ENCODE results near the gene KIF18B. TPM values are rescaled to one million over a fixed set of nuclear protein-coding genes. Genes with fewer than 3 reads are reported as not detected.

The KIF18B gene
- total and polyA plus RNA-seq, 2 donors (not counting 3 experiments of a cell fraction or from before 2014, with no cell fraction given) = 24.5 to 50.3 TPM

- Histone ChIP-seq H3K79me2 (ENCODE audit: control insufficient read depth, insufficient read depth, low read length) (no peaks in the 10 kb centered on the region), H3K9me1 (replicated peaks; ENCODE audit: control insufficient read depth, extremely low read depth, insufficient read depth, low read length) (no peaks in the 10 kb centered on the region), H3K27me3 (ENCODE audit: control insufficient read depth in 2 of 2, insufficient read depth in 2 of 2, low read length in 2 of 2) (no peaks in the 10 kb centered on the region), H3K9ac (replicated peaks; ENCODE audit: extremely low read depth, insufficient read depth, low read length) (peak overlapping the region; percentile 36), H3K9me3 (replicated peaks; ENCODE audit: control insufficient read depth, insufficient read depth, low read length) (no peaks in the 10 kb centered on the region), H3K27ac (ENCODE audit: insufficient read depth, low read depth, low read length) (peak overlapping the region; percentile 84), H3K36me3 (ENCODE audit: control insufficient read depth in 2 of 2, extremely low read depth in 1 of 2, insufficient read depth in 2 of 2, low read length in 2 of 2) (no peaks in the 10 kb centered on the region), H3K4me2 (ENCODE audit: insufficient read depth, low read length) (peak overlapping the region; percentile 54), H4K20me1 (replicated peaks; ENCODE audit: control insufficient read depth, extremely low read depth, insufficient read depth, low read length) (no peaks in the 10 kb centered on the region), H3K4me3 (replicated peaks in 1 of 3; ENCODE audit: insufficient read depth in 1 of 3, low read depth in 1 of 3, low read length in 3 of 3) (no peak overlapping the region), H3K4me1 (ENCODE audit: control insufficient read depth, extremely low read depth, insufficient read depth, low read length) (peaks cover 35% of the 10 kb centered on the region), H2AFZ (ENCODE audit: low read depth, low read length) (peak overlapping the region; percentile 64)
- POLR2A ChIA-PET = no interaction called here
- peak; percentile 99 for FAIRE-seq
- TF ChIP-seq GATA2 (IDR thresholded peaks at IDR 0.05; ENCODE audit: insufficient read depth, insufficient read length, low read depth, low read length) (no peak), JUN (IDR thresholded peaks at IDR 0.05; ENCODE audit: borderline replicate concordance, insufficient read depth, insufficient read length, low read depth) (peak; percentile 94), FOS (IDR thresholded peaks at IDR 0.05; ENCODE audit: borderline replicate concordance, insufficient read depth, low read length) (peak; percentile 84), MAX (IDR thresholded peaks at IDR 0.05; ENCODE audit: insufficient read depth, insufficient read length) (no peak), POLR2AphosphoS5 (IDR thresholded peaks at IDR 0.05; ENCODE audit: insufficient read depth, low read depth, low read length) (peak; percentile 55), MYC (IDR thresholded peaks at IDR 0.05; ENCODE audit: low read depth, low read length) (no peak), EZH2 (IDR thresholded peaks at IDR 0.05; ENCODE audit: borderline replicate concordance, low read depth, low read length, severe bottlenecking) (no peak), POLR2A (IDR thresholded peaks at IDR 0.05; ENCODE audit: low read depth, low read length) (peak; percentile 30)
- TF ChIP-seq, protein P1, sequence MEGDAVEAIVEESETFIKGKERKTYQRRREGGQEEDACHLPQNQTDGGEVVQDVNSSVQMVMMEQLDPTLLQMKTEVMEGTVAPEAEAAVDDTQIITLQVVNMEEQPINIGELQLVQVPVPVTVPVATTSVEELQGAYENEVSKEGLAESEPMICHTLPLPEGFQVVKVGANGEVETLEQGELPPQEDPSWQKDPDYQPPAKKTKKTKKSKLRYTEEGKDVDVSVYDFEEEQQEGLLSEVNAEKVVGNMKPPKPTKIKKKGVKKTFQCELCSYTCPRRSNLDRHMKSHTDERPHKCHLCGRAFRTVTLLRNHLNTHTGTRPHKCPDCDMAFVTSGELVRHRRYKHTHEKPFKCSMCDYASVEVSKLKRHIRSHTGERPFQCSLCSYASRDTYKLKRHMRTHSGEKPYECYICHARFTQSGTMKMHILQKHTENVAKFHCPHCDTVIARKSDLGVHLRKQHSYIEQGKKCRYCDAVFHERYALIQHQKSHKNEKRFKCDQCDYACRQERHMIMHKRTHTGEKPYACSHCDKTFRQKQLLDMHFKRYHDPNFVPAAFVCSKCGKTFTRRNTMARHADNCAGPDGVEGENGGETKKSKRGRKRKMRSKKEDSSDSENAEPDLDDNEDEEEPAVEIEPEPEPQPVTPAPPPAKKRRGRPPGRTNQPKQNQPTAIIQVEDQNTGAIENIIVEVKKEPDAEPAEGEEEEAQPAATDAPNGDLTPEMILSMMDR (IDR thresholded peaks at IDR 0.05; ENCODE audit: extremely low read depth in 1 of 2, insufficient read depth in 1 of 2, low read depth in 1 of 2, low read length in 2 of 2) = no peak
- DNase-seq (ENCODE audit: low read depth, low spot score) = peak; percentile 77
- BruUV-seq (replicated peaks) = TSS peak; percentile 36
- CTCF ChIA-PET = interaction anchor here (1.4 to 2.2 kb wide), 2 partner anchors 12 to 14 kb away, joined by 3 to 11 read pairs; no protein-coding TSS in a partner anchor
- dilution Hi-C loops (cut with MboI; ENCODE audit: extremely low pct_ligation_motif_present, low sequenced_read_pairs) (no loop called here), intact Hi-C loops (cut with micrococcal nuclease) (no loop called here)
These were observed 41.4 kb downstream of the KIF18B start for GRCh38 chr17:44906010-44906646.

Data from endothelial cell of umbilical vein (primary cell).